HFFc6 (cell line): ENCODE measurements around the gene BRSK1. TPM values are rescaled to one million over a fixed set of nuclear protein-coding genes. Genes with fewer than 3 reads are reported as not detected.

Experiments
- DNase-seq: peaks from one replicate; pipeline ENCODE4 v3.0.0-alpha.2; 2018
- H3K27ac Mint-ChIP-seq: 2 replicates; pipeline ENCODE4 v1.8.0; 2020; ENCODE audit warnings: mild to moderate bottlenecking, mixed read lengths
- H3K27me3 Mint-ChIP-seq: 2 replicates; pipeline ENCODE4 v1.8.0; 2021; ENCODE audit warnings: mild to moderate bottlenecking, moderate library complexity, mixed read lengths; ENCODE audit not compliant: insufficient read depth
- H3K36me3 Mint-ChIP-seq: 2 replicates; pipeline ENCODE4 v1.8.0; 2021; ENCODE audit warnings: low read depth, mixed read lengths
- H3K4me1 Mint-ChIP-seq: 2 replicates; pipeline ENCODE4 v1.8.0; 2020; ENCODE audit warnings: low read depth, mixed read lengths
- H3K4me3 Mint-ChIP-seq: 2 replicates; pipeline ENCODE4 v1.8.0; 2020; ENCODE audit warnings: mild to moderate bottlenecking, moderate library complexity, mixed read lengths
- H3K9me3 Mint-ChIP-seq: 2 replicates; pipeline ENCODE4 v1.8.0; 2020; ENCODE audit warnings: mild to moderate bottlenecking, mixed read lengths
- CTCF ChIP-seq: fragments of 200-600 bp; sonication (generic); IDR thresholded peaks from 2 replicates; pipeline ENCODE4 v1.5.0; 2021; ENCODE audit warnings: antibody characterized with exemption, mild to moderate bottlenecking
- total RNA-seq, 6 experiments: library from RNA; stranded (reverse); fragmentation: NEBNext Ultra II Directional; extraction: Animal tissue kit (Norgen Biotek cat#: 25700); gene quantifications; 2 replicates in 1 of 6; 3 replicates in 5 of 6; pipeline ENCODE4 v1.2.3, GENCODE V29; 2021

BRSK1 gene
- total RNA-seq, 6 experiments from 2014 or later: 10.9 to 12.0 (median 11.3) TPM

- no peaks in the 10 kb centered on the region for H3K36me3 Mint-ChIP-seq
- TF ChIP-seq CTCF: no peak
- H3K27ac Mint-ChIP-seq: no peak overlapping the region
- peaks cover 16% of the 10 kb centered on the region for H3K27me3 Mint-ChIP-seq
- DNase-seq: no peak
- no peaks in the 10 kb centered on the region for H3K4me1 Mint-ChIP-seq
- no peaks in the 10 kb centered on the region for H3K9me3 Mint-ChIP-seq
- H3K4me3 Mint-ChIP-seq: no peak overlapping the region
These were observed 68.2 kb downstream of the BRSK1 start for GRCh38 chr19:55352040-55352439.

GRCh38 chr19:55352549-55353145 lies 68.8 kb downstream of the BRSK1 start:
- no peak for DNase-seq
- Mint-ChIP-seq H3K36me3 (no peaks in the 10 kb centered on the region), H3K27me3 (peaks cover 17% of the 10 kb centered on the region), H3K4me1 (no peaks in the 10 kb centered on the region), H3K4me3 (no peak overlapping the region), H3K9me3 (no peaks in the 10 kb centered on the region), H3K27ac (no peak overlapping the region)
- no peak for TF ChIP-seq CTCF

- H3K36me3 Mint-ChIP-seq: no peaks in the 10 kb centered on the region
- H3K9me3 Mint-ChIP-seq: no peaks in the 10 kb centered on the region
- no peaks in the 10 kb centered on the region for H3K4me1 Mint-ChIP-seq
- H3K27ac Mint-ChIP-seq: no peak overlapping the region
- H3K27me3 Mint-ChIP-seq: peaks cover 18% of the 10 kb centered on the region
- TF ChIP-seq CTCF: no peak
- H3K4me3 Mint-ChIP-seq: peak overlapping the region; percentile 55
- no peak for DNase-seq
These were observed 69.6 kb downstream of the BRSK1 start for GRCh38 chr19:55353356-55353802.

- Mint-ChIP-seq H3K4me1 (no peaks in the 10 kb centered on the region), H3K4me3 (peak overlapping the region; percentile 55), H3K9me3 (no peaks in the 10 kb centered on the region), H3K36me3 (no peaks in the 10 kb centered on the region), H3K27me3 (peaks cover 18% of the 10 kb centered on the region), H3K27ac (no peak overlapping the region)
- TF ChIP-seq CTCF: no peak
- no peak for DNase-seq
These were observed 70.3 kb downstream of the BRSK1 start for GRCh38 chr19:55353803-55354697.

GRCh38 chr19:55354698-55355212 lies 71.0 kb downstream of the BRSK1 start, which contains the start of gene COX6B2:
COX6B2 (minus strand) TSS chr19:55354719; CDS start chr19:55354521, 198 bp downstream.
- Mint-ChIP-seq H3K9me3 (no peaks in the 10 kb centered on the region), H3K4me1 (no peaks in the 10 kb centered on the region), H3K27me3 (peaks cover 18% of the 10 kb centered on the region), H3K36me3 (no peaks in the 10 kb centered on the region), H3K27ac (no peak within 1 kb of the TSS), H3K4me3 (peak within 1 kb of the TSS; percentile 55)
- TF ChIP-seq CTCF: no peak
- DNase-seq: no peak
